ENCODE results near the gene ZNF780A.
"Not testable (repeated sequence)": the region's sequence is repeated elsewhere in the genome, so short reads cannot be mapped to it uniquely, and the experiment has no call there.

The ZNF780A gene

GRCh38 chr19:40088299-40089047, 2.3 kb downstream of the ZNF780A start:
- DNase-seq (ENCODE audit: low read depth in 1 of 2, low spot score in 1 of 2) = no peak

- DNase-seq (ENCODE audit: low read depth in 1 of 2, low spot score in 1 of 2) = no peak
Observed at GRCh38 chr19:40084948-40085347, 5.8 kb downstream of the ZNF780A start.

- DNase-seq (ENCODE audit: low read depth in 1 of 2, low spot score in 1 of 2) = no peak
Observed at GRCh38 chr19:40081411-40081810, 9.3 kb downstream of the ZNF780A start.

- no peak for DNase-seq (ENCODE audit: low read depth in 1 of 2, low spot score in 1 of 2)
Observed at GRCh38 chr19:40080289-40080688, 10.5 kb downstream of the ZNF780A start.

GRCh38 chr19:40078377-40078776, 12.4 kb downstream of the ZNF780A start:
- no peak for DNase-seq (ENCODE audit: low read depth in 1 of 2, low spot score in 1 of 2)

- no peak for DNase-seq (ENCODE audit: low read depth in 1 of 2, low spot score in 1 of 2)
Observed at GRCh38 chr19:40070058-40070457, 20.7 kb downstream of the ZNF780A start.

GRCh38 chr19:40059624-40060023, 31.1 kb downstream of the ZNF780A start:
- no peak for DNase-seq (ENCODE audit: low read depth in 1 of 2, low spot score in 1 of 2)

GRCh38 chr19:40057166-40057565, 33.6 kb downstream of the ZNF780A start:
- no peak for DNase-seq (ENCODE audit: low read depth in 1 of 2, low spot score in 1 of 2)

- DNase-seq (ENCODE audit: low read depth in 1 of 2, low spot score in 1 of 2) = no peak
Observed at GRCh38 chr19:40056505-40056904, 34.2 kb downstream of the ZNF780A start.

GRCh38 chr19:40055832-40056504, 34.8 kb downstream of the ZNF780A start, which contains the start of gene ZNF780B:
Gene ZNF780B, minus strand, starts transcription at chr19:40056231. Its CDS starts 5,899 bp downstream, at chr19:40050332.
- peak; percentile 38 to 40 for DNase-seq (ENCODE audit: low read depth in 1 of 2, low spot score in 1 of 2)

- DNase-seq (ENCODE audit: low read depth in 1 of 2, low spot score in 1 of 2) = no peak
Observed at GRCh38 chr19:40055049-40055448, 35.7 kb downstream of the ZNF780A start.

- DNase-seq (ENCODE audit: low read depth in 1 of 2, low spot score in 1 of 2) = no peak
Observed at GRCh38 chr19:40054632-40055031, 36.1 kb downstream of the ZNF780A start.

GRCh38 chr19:40053491-40053890, 37.3 kb downstream of the ZNF780A start:
- no peak for DNase-seq (ENCODE audit: low read depth in 1 of 2, low spot score in 1 of 2)

GRCh38 chr19:40041718-40042117, 49.0 kb downstream of the ZNF780A start:
- DNase-seq (ENCODE audit: low read depth in 1 of 2, low spot score in 1 of 2) = not testable (repeated sequence)

- DNase-seq (ENCODE audit: low read depth in 1 of 2, low spot score in 1 of 2) = not testable (repeated sequence)
Observed at GRCh38 chr19:40038047-40038446, 52.7 kb downstream of the ZNF780A start.

- no peak for DNase-seq (ENCODE audit: low read depth in 1 of 2, low spot score in 1 of 2)
Observed at GRCh38 chr19:40035996-40036395, 54.7 kb downstream of the ZNF780A start.

- no peak for DNase-seq (ENCODE audit: low read depth in 1 of 2, low spot score in 1 of 2)
Observed at GRCh38 chr19:40033989-40034560, 56.7 kb downstream of the ZNF780A start.

GRCh38 chr19:40026597-40026970, 64.2 kb downstream of the ZNF780A start:
- DNase-seq (ENCODE audit: low read depth in 1 of 2, low spot score in 1 of 2) = no peak

GRCh38 chr19:40025938-40026596, 64.7 kb downstream of the ZNF780A start:
- DNase-seq (ENCODE audit: low read depth in 1 of 2, low spot score in 1 of 2) = no peak

GRCh38 chr19:40023969-40024368, 66.8 kb downstream of the ZNF780A start:
- DNase-seq (ENCODE audit: low read depth in 1 of 2, low spot score in 1 of 2) = no peak

All from stimulated activated CD4-positive, alpha-beta T cell treated with anti-CD3 and anti-CD28 coated beads, Interleukin-15, amount 100 ng/mL, for 1 hour (primary cell).